LNCAP (cell line): ENCODE results near the gene GPR137.
A peak's percentile ranks its signal among the peaks of the same experiment; 100 is the strongest.

Experiments used
- CTCF ChIP-seq: fragments of 450-650 bp; IDR thresholded peaks from 2 replicates; pipeline ENCODE4 v1.5.1; 2017; ENCODE audit warnings: mild to moderate bottlenecking

GPR137 gene

GRCh38 chr11:64251016-64251752 is 34.5 kb upstream of the GPR137 start, which contains the start of gene PLCB3:
TSS of gene PLCB3 (plus strand) at chr11:64251530. CDS start at chr11:64251650, 120 bp downstream.
- peak; percentile 83 for TF ChIP-seq CTCF

GRCh38 chr11:64251753-64252002 is 34.0 kb upstream of the GPR137 start:
- no peak for TF ChIP-seq CTCF

DNA sequence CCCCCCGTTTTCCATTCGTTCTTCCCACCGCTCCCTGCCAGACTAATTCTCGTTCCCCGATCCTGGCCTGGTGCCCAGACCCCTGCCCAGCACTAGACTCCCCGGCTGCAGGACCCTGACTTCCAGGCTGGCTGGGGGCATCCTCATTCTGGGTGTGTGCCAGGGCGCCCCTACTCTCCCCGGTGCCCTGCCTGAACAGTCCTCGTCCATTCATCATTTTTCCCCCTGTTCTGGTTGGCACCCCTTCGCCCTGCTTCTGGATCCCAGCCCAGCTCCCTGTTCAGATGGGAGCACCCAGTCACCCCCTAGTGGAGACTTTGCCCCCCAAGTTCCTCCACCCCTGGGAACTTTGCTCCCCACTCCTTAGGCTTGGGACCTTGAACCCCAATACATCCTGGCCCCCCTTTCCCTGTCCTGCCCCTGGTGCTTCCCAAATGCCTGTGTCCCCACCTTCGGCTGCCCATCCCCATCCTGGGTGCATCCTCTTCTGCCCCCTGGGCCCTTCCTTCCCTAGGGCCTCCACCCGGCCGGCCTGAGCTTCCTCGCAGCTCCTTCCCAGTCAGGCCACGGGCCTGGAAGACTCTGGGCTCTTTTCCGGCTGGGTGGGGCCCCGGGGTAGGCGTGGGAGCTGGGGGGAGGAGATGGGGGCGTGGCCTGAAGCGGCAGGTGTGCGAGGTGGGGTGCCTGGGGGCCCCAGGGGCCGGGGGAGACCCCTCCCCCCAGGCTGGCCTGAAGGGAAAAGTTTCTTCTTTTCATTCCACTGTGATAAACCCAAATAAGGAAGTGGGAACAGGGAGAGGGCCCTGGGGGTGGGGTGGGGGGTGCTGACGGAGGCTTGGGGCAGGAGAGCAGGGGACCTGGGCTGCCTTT is 33.4 kb upstream of the GPR137 start:
- TF ChIP-seq CTCF = peak; percentile 23

DNA sequence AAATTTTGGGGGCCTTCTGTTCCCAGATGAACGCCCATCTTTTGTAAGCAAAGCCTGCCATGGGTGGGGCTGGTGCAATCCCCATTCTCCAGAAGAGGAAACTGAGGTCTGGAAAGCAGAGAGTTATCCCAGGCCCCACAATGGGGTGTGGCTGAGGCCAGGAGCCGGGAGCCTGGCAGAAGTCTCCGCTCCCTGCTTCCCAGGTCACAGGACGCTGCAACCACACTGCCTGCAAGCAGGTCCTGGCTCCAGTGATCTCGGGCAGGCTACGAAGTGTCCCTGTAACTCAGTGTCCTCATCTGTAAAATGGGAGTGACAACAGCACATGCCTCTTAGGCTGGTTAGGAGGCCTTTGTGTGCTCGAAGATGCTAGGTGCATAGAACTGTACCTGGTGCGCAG is 32.6 kb upstream of the GPR137 start:
- no peak for TF ChIP-seq CTCF

DNA sequence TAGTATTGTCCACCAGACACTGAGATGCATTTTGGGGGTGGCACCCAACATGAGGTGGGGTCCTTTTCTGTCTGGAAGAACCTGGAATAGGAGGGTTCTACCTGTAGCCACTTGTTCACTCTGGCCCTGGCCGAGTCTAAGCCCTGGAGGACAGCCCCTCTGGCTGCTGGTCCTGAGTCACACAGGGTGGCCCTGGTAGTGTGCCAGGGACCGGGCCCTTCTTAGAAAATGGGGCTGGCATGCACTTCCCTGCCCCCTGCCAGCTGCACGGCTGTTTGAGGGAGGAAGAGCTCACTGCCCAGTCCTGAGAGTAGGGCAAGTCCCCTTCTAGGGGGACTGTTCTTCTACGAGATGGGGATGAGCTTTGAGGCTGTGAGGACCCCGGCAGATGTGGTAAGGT is 32.2 kb upstream of the GPR137 start:
- no peak for TF ChIP-seq CTCF

- TF ChIP-seq CTCF = no peak
Measured at GRCh38 chr11:64254326-64254725, 31.3 kb upstream of the GPR137 start.

DNA sequence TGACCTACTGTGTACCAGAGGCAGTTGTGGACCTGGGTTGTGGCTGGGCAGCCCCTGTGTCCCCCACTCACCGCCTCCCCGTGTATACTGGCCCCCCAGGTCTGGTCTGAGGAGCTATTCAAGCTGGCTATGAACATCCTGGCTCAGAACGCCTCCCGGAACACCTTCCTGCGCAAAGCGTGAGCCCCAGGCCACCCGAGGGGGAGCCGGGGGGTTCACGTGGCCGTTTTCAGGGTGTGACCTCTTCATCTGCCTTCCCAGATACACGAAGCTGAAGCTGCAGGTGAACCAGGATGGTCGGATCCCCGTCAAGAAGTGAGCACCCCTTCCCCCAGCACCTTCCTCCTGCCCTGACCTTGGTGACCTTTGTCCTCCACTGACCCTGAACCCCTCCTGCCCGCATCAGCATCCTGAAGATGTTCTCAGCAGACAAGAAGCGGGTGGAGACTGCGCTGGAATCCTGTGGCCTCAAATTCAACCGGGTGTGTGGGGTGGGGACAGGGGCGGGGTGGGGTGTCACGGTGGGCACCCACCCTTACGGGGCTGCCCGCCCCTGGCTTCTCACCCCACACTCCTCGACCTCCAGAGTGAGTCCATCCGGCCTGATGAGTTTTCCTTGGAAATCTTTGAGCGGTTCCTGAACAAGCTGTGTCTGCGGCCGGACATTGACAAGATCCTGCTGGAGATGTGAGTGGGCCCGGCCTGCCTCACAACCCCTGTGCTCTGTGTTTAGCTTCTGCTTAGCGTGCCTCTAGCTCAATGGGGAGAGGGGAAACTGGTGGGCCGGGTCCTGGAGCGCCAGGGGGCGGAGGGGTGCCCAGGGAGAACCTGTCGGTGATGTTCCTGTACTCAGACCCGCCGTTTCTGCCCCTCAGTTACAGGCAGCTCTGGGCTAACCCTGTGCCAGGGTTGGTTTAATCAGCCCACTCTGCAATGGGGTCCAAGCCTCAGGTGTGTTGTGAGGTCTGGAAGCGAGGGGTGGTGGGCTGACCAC is 30.2 kb upstream of the GPR137 start:
- no peak for TF ChIP-seq CTCF
